22Rv1 (cell line): ENCODE data around the gene LZTR1.

Experiments
- ZFX ChIP-seq: fragments of 450-650 bp; IDR thresholded peaks from 2 replicates; pipeline ENCODE4 v1.6.1; 2017; ENCODE audit warnings: antibody characterized with exemption, borderline replicate concordance
- TF ChIP-seq, protein P1 (sequence below): fragments of 450-650 bp; IDR thresholded peaks from 2 replicates; pipeline ENCODE4 v1.5.1; 2017; ENCODE audit warnings: mild to moderate bottlenecking

DNA sequence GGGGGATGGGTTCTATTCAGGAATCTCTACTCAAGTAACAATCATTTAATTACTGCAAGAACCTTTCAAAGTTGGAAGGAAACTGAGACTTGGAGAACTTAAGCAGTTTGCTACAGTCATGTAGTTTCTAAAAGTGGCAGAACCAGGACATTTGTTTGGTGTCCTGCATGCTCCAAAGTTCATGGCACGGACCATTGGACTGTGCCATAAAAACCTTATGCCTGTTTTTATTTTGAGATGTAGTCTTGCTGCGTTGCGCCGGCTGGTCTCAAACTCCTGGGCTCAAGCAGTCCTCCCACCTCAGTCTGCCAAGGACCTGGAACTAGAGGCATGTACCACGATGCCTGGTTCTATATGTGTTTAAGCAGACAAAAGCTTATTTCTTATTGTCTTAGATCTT is 33.6 kb upstream of the LZTR1 start:
- TF ChIP-seq, protein P1, sequence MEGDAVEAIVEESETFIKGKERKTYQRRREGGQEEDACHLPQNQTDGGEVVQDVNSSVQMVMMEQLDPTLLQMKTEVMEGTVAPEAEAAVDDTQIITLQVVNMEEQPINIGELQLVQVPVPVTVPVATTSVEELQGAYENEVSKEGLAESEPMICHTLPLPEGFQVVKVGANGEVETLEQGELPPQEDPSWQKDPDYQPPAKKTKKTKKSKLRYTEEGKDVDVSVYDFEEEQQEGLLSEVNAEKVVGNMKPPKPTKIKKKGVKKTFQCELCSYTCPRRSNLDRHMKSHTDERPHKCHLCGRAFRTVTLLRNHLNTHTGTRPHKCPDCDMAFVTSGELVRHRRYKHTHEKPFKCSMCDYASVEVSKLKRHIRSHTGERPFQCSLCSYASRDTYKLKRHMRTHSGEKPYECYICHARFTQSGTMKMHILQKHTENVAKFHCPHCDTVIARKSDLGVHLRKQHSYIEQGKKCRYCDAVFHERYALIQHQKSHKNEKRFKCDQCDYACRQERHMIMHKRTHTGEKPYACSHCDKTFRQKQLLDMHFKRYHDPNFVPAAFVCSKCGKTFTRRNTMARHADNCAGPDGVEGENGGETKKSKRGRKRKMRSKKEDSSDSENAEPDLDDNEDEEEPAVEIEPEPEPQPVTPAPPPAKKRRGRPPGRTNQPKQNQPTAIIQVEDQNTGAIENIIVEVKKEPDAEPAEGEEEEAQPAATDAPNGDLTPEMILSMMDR: no peak
- TF ChIP-seq ZFX: no peak
